Thymus (tissue), 11 donors: ENCODE data around the gene TULP3. TPM values are rescaled to one million over a fixed set of nuclear protein-coding genes. Genes with fewer than 3 reads are reported as not detected.

Experiments
- DNase-seq, 9 donors: peaks; one replicate each; pipeline ENCODE4 v3.0.0-alpha.2; 2013; ENCODE audit warnings: low spot score in 9 of 9, low read depth in 6 of 9, missing footprints in 1 of 9
- H3K27ac ChIP-seq, 2 donors: one replicate each; pipeline ENCODE4 v1.5.1; 2013; ENCODE audit warnings: control low read depth in 1 of 2, low read depth in 1 of 2, low read length in 1 of 2, mild to moderate bottlenecking in 1 of 2, moderate library complexity in 1 of 2
- H3K27me3 ChIP-seq, 2 donors: one replicate each; pipeline ENCODE4 v1.5.1; 2013; ENCODE audit warnings: low read length in 1 of 2; ENCODE audit not compliant: control insufficient read depth in 2 of 2, insufficient read depth in 1 of 2
- H3K36me3 ChIP-seq, 2 donors: one replicate each; pipeline ENCODE4 v1.5.1; 2013; ENCODE audit warnings: low read length in 1 of 2, mild to moderate bottlenecking in 1 of 2, moderate library complexity in 1 of 2; ENCODE audit not compliant: control insufficient read depth in 2 of 2, insufficient read depth in 2 of 2
- H3K4me1 ChIP-seq, 2 donors: one replicate each; pipeline ENCODE4 v1.5.1; 2013; ENCODE audit warnings: low read length in 2 of 2; ENCODE audit not compliant: control insufficient read depth in 2 of 2, insufficient read depth in 2 of 2
- H3K4me3 ChIP-seq, 2 donors: one replicate each; pipeline ENCODE4 v1.5.1; 2013; ENCODE audit warnings: low read length in 2 of 2, control low read depth in 1 of 2, mild to moderate bottlenecking in 1 of 2
- H3K9me3 ChIP-seq, 2 donors: one replicate each; pipeline ENCODE4 v1.5.1; 2013; ENCODE audit warnings: low read length in 1 of 2, mild to moderate bottlenecking in 1 of 2; ENCODE audit not compliant: control insufficient read depth in 2 of 2, insufficient read depth in 1 of 2
- WGBS: extraction: QIAGEN DNeasy Blood & Tissue Kit; methylation state at CpG from one replicate; pipeline ENCODE4 v1.1.7; 2013; 5-methylcytosine and 5-hydroxymethylcytosine counted together
- polyA plus RNA-seq: library from polyadenylated mRNA; stranded (reverse); fragments of 200-250 nt; gene quantifications from one replicate; pipeline ENCODE4 v1.2.3, GENCODE V29; 2013
- total RNA-seq: library from RNA; stranded (reverse); fragments of 120-200 nt; gene quantifications from one replicate; pipeline ENCODE4 v1.2.4, GENCODE V29; 2013
- donor health status: healthy.

The TULP3 gene
- total and polyA plus RNA-seq, 2 donors, result 10.3 to 10.5 TPM

DNA sequence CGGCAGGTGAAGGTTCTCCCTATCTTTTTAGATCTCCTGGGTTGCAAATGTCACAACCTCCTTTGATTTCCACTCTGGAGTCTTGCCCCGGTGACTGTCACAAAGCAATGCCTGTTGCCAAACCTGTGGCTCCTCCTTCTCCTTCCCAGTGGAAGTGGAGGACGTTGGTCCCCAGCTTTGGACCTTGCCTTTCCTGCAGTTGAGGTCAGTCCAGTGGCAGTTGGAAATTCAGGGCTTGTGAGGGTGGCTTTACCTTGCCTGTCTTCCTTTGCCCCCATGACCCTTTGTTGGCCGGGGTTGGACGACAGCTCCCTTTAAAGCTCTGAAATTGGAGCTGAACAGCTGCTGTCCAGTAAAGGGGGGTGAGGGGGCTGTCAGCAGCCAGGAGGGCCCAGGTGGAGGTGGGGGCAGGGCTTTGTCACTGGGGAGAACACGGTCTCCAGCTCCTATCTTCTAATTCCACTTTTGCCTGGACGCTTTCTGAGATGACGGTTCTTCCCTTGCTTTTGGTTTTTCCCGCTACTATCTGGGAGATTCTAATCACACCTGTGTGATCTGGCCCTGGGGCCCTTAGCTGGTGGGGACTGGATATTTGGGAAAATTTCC, 72.6 kb downstream of the TULP3 start:
- no peak overlapping the region for H3K4me3 ChIP-seq

DNA sequence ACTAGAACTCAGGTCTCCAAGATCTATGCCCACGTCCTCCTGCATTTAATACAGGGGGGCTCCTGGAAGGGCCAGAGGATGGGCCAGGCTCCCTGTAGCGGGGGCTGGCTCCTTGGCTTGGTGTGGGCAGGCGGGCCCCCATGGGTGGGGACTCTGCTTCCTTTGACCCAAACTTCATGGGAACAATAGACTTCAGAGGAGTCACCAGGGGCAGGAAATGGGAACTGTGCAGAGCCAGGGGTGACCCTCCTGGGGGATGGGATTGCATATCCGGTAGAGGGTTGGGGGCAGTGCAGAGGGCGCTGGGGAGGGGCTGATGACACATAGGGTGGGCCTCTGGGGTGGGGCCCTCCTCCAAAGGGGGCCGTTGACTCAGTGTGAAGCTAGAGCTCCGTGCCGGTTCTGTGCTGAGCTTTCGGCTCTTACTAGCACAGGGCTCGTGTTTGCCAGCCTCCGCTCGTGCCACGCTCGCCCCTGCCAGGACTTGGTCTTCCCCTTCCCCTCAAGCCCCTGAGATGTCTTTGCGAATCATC, 73.1 kb downstream of the TULP3 start:
- no peak overlapping the region for H3K4me3 ChIP-seq
- WGBS, result 52% methylated on average over 15 of the region's 15 CpGs
- no peak for DNase-seq
- no peaks in the 10 kb centered on the region for H3K9me3 ChIP-seq
- H3K27me3 ChIP-seq, result peaks cover 36 to 57% of the 10 kb centered on the region in 2 donors
- H3K4me1 ChIP-seq, result peaks cover 0 to 5% of the 10 kb centered on the region in 2 donors
- no peak overlapping the region for H3K27ac ChIP-seq
- no peaks in the 10 kb centered on the region for H3K36me3 ChIP-seq

More for the DNA sequence above, 72.6 kb downstream of the TULP3 start:
- Histone ChIP-seq H3K27ac (no peak overlapping the region), H3K9me3 (no peaks in the 10 kb centered on the region), H3K36me3 (no peaks in the 10 kb centered on the region), H3K4me1 (peaks cover 0 to 5% of the 10 kb centered on the region in 2 donors), H3K27me3 (peaks cover 42 to 63% of the 10 kb centered on the region in 2 donors)
- no peak for DNase-seq
- WGBS, result 64% methylated on average over 9 of the region's 9 CpGs

DNA sequence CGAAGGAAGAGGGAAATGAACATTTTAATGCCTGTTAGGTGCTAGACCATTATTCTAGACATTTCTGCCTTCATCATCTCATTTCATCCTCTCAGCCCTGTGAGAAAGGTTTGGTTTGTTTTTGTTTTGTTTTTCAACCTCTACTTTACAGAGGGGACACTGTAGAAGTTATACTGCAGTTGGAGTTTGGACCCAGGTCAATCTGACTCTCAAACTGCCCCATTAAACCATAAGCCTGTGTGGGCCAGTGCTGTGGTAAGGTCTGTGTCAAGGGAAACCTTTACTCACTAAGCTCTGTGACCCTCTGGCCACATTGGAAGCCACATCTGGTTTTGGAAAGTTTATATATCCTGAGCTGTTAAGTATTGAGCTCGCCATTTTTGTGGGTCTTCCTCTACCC, 77.0 kb downstream of the TULP3 start:
- DNase-seq, result no peak
- Histone ChIP-seq H3K27ac (no peak overlapping the region), H3K4me3 (no peak overlapping the region), H3K27me3 (peaks cover 5 to 23% of the 10 kb centered on the region in 2 donors), H3K4me1 (no peaks in the 10 kb centered on the region), H3K9me3 (no peaks in the 10 kb centered on the region), H3K36me3 (no peaks in the 10 kb centered on the region)
- 92% methylated on average over 2 of the region's 2 CpGs for WGBS

DNA sequence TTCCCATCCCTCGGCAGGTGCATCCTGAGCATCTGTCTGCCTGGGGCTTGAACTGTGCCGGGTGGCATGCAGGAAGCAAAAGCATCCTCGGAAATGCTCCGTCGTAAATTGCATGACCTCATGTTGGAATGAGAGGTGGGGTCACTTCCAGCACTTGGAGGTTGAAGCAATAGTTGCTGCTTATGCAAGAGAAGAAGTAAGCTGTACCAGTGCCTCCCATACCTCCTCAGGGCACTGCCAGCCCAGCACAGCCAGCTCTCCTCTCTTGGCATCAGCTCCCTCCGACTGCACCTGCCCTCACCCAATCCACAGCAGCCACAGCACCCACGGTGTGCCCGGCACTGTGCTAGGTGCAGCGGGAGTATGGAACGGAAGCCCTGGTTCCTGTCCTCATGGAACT, 80.1 kb downstream of the TULP3 start:
- no peaks in the 10 kb centered on the region for H3K36me3 ChIP-seq
- no peak for DNase-seq
- H3K4me3 ChIP-seq, result no peak overlapping the region
- H3K27ac ChIP-seq, result no peak overlapping the region
- H3K9me3 ChIP-seq, result no peaks in the 10 kb centered on the region
- H3K4me1 ChIP-seq, result no peaks in the 10 kb centered on the region
- 83% methylated on average over 10 of the region's 10 CpGs for WGBS
- H3K27me3 ChIP-seq, result no peaks in the 10 kb centered on the region

DNA sequence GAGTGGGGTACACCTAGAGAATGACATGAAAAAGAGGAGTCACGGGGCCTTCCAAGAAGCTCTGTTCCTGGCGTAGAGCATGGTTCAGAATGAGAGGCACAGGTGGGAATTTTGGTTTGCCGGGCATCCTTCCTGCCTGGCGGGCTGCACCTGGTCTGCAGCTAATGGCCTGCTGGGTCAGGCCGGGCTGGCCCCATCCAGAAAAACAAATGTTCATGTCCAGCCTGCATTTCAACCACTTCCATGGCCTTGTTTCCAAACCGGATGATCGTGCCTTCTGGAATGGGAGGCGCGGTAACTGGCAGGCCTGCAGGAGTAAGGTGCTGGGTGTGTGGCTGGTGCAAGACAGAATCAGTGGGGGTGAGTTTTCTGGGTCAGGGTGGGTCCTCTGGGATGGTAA, 82.9 kb downstream of the TULP3 start:
- Histone ChIP-seq H3K9me3 (no peaks in the 10 kb centered on the region), H3K27me3 (no peaks in the 10 kb centered on the region), H3K4me1 (no peaks in the 10 kb centered on the region), H3K4me3 (no peak overlapping the region), H3K27ac (no peak overlapping the region), H3K36me3 (no peaks in the 10 kb centered on the region)
- DNase-seq, result no peak
- 95% methylated on average over 9 of the region's 9 CpGs for WGBS

DNA sequence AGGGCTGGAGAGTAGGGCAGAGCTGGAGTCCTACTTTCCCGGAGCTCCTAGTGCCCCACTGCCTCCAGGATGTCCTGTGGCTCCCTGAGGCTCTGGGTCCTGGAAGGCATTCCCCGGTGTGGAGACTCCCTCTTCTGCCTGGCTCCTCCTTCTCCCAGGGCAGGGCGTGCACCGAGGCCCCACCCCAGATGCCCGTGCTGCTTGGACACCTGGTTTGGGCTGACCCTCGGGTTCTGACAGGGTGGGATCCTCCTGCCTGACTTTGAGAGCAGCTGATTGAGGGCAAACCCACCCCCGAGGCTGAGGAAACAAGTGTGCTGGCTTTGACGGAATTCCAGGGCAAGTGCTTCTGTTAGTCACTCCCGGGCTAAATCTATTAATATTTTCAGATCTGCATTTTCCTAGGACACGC, 83.9 kb downstream of the TULP3 start:
- DNase-seq, result no peak
- no peaks in the 10 kb centered on the region for H3K36me3 ChIP-seq
- H3K27ac ChIP-seq, result no peak overlapping the region
- WGBS, result 88% methylated on average over 10 of the region's 10 CpGs
- no peaks in the 10 kb centered on the region for H3K27me3 ChIP-seq
- H3K9me3 ChIP-seq, result no peaks in the 10 kb centered on the region
- no peak overlapping the region for H3K4me3 ChIP-seq
- no peaks in the 10 kb centered on the region for H3K4me1 ChIP-seq

GRCh38 chr12:2976581-2976996, 85.9 kb downstream of the TULP3 start:
- Histone ChIP-seq H3K27me3 (no peaks in the 10 kb centered on the region), H3K27ac (no peak overlapping the region), H3K4me1 (no peaks in the 10 kb centered on the region), H3K9me3 (no peaks in the 10 kb centered on the region), H3K36me3 (no peaks in the 10 kb centered on the region), H3K4me3 (no peak overlapping the region)
- DNase-seq, result no peak
- WGBS, result 72% methylated on average over 6 of the region's 6 CpGs

DNA sequence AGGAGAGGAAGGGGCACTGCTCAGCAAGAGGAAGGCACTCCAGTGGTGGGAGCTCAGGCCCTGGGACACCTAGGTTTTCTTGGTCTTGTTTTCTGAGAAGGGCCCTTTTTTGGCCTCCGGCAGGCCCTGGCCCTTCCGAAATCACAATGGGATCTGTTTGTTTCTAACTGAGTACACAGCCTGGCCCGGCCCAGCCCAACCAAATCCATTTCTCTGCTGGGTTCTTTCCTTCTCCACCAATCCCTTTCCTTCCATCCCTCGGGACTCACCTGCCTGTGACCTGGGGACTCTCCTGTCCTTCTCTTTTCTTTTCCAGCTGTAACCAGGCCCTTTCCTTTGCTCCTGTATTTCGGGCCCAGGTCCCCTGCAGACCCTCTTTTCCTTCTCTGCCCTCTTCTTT, 87.1 kb downstream of the TULP3 start:
- Histone ChIP-seq H3K9me3 (no peaks in the 10 kb centered on the region), H3K4me3 (no peak overlapping the region), H3K36me3 (no peaks in the 10 kb centered on the region), H3K4me1 (no peaks in the 10 kb centered on the region), H3K27ac (no peak overlapping the region), H3K27me3 (no peaks in the 10 kb centered on the region)
- no peak for DNase-seq
- WGBS, result 94% methylated on average over 5 of the region's 5 CpGs

GRCh38 chr12:2979806-2980205, 89.1 kb downstream of the TULP3 start:
- DNase-seq, result no peak
- WGBS, result 93% methylated on average over 4 of the region's 4 CpGs
- no peaks in the 10 kb centered on the region for H3K27me3 ChIP-seq
- no peaks in the 10 kb centered on the region for H3K4me1 ChIP-seq
- no peak overlapping the region for H3K27ac ChIP-seq
- no peak overlapping the region for H3K4me3 ChIP-seq
- no peaks in the 10 kb centered on the region for H3K36me3 ChIP-seq
- H3K9me3 ChIP-seq, result no peaks in the 10 kb centered on the region
